HepG2 (cell line): ENCODE results near the gene BCL2A1. TPM values are rescaled to one million over a fixed set of nuclear protein-coding genes. Genes with fewer than 3 reads are reported as not detected.

Experiments
- AFF4 ChIP-seq: sonication (generic); formaldehyde crosslinking; IDR thresholded peaks from 2 replicates; pipeline ENCODE4 v1.4.0; 2020; ENCODE audit warnings: missing genetic modification reagents
- HNRNPL ChIP-seq: fragments of 200-400 bp; formaldehyde crosslinking; IDR thresholded peaks from 2 replicates; pipeline ENCODE4 v1.6.1; 2017; ENCODE audit warnings: mild to moderate bottlenecking, low read depth, low read length
- IRF2 ChIP-seq: IDR thresholded peaks from 2 replicates; pipeline ENCODE4 v1.6.1; 2018; ENCODE audit warnings: missing genetic modification reagents, missing compliant biosample characterization
- JUN ChIP-seq: sonication (generic); formaldehyde crosslinking; IDR thresholded peaks from 2 replicates; pipeline ENCODE4 v1.4.0; 2020; ENCODE audit warnings: mild to moderate bottlenecking, missing genetic modification reagents
- MAFF ChIP-seq: IDR thresholded peaks from 2 replicates; pipeline ENCODE4 v1.6.1; 2011; ENCODE audit warnings: low read depth, low read length, improper control_type of control experiment
- MATR3 ChIP-seq: sonication (generic); formaldehyde crosslinking; IDR thresholded peaks from 2 replicates; pipeline ENCODE4 v1.4.0; 2020; ENCODE audit warnings: missing genetic modification reagents
- MBNL3 ChIP-seq: fragments of 250-450 bp; sonication (Bioruptor Pico); conservative IDR thresholded peaks from 2 replicates; pipeline ENCODE4 v1.8.0; 2022; ENCODE audit warnings: mild to moderate bottlenecking, inconsistent platforms
- NR0B2 ChIP-seq: sonication (generic); formaldehyde crosslinking; IDR thresholded peaks from 2 replicates; pipeline ENCODE4 v1.4.0; 2020; ENCODE audit warnings: mild to moderate bottlenecking, missing genetic modification reagents
- PATZ1 ChIP-seq: sonication (generic); formaldehyde crosslinking; IDR thresholded peaks from 2 replicates; pipeline ENCODE4 v1.4.0; 2020; ENCODE audit warnings: missing genetic modification reagents
- PHF21A ChIP-seq: sonication (generic); formaldehyde crosslinking; IDR thresholded peaks from 2 replicates; pipeline ENCODE4 v1.5.0; 2020; ENCODE audit warnings: mild to moderate bottlenecking, missing genetic modification reagents
- ZFP36L2 ChIP-seq: sonication (generic); formaldehyde crosslinking; IDR thresholded peaks from 2 replicates; pipeline ENCODE4 v1.4.0; 2020; ENCODE audit warnings: missing genetic modification reagents
- ZMYM3 ChIP-seq: sonication (generic); formaldehyde crosslinking; IDR thresholded peaks from 2 replicates; pipeline ENCODE4 v1.5.1; 2020; ENCODE audit warnings: mild to moderate bottlenecking, missing genetic modification reagents
- ZNF251 ChIP-seq: sonication (generic); formaldehyde crosslinking; IDR thresholded peaks from 2 replicates; pipeline ENCODE4 v1.9.0; 2021; ENCODE audit warnings: mild to moderate bottlenecking, missing genetic modification reagents
- ZNF383 ChIP-seq: sonication (generic); formaldehyde crosslinking; IDR thresholded peaks from 2 replicates; pipeline ENCODE4 v1.4.0; 2020; ENCODE audit warnings: missing genetic modification reagents, mild to moderate bottlenecking, borderline replicate concordance
- ZNF414 ChIP-seq: sonication (generic); formaldehyde crosslinking; IDR thresholded peaks from 2 replicates; pipeline ENCODE4 v1.5.0; 2020; ENCODE audit warnings: missing genetic modification reagents
- ZNF44 ChIP-seq: sonication (generic); formaldehyde crosslinking; IDR thresholded peaks from 2 replicates; pipeline ENCODE4 v1.5.1; 2020; ENCODE audit warnings: mild to moderate bottlenecking, missing genetic modification reagents
- ZNF501 ChIP-seq: sonication (generic); formaldehyde crosslinking; IDR thresholded peaks from 2 replicates; pipeline ENCODE4 v1.5.1; 2020; ENCODE audit warnings: mild to moderate bottlenecking, moderate library complexity, missing genetic modification reagents
- ZNF513 ChIP-seq: sonication (generic); formaldehyde crosslinking; conservative IDR thresholded peaks from 2 replicates; pipeline ENCODE4 v1.5.0; 2020; ENCODE audit warnings: missing genetic modification reagents
- ZNF552 ChIP-seq: sonication (generic); formaldehyde crosslinking; IDR thresholded peaks from 2 replicates; pipeline ENCODE4 v1.9.0; 2022; ENCODE audit warnings: missing genetic modification reagents, mild to moderate bottlenecking, borderline replicate concordance
- ZNF567 ChIP-seq: sonication (generic); formaldehyde crosslinking; IDR thresholded peaks from 2 replicates; pipeline ENCODE4 v1.8.1; 2023; ENCODE audit warnings: mild to moderate bottlenecking, missing genetic modification reagents, borderline replicate concordance
- polyA plus RNA-seq, 8 experiments: library from polyadenylated mRNA; depleted of rRNA in 3 of 8; stranded (reverse) in 7 of 8; unstranded in 1 of 8; fragments of >200 nt; fragmentation: Illumina TruSeq in 4 of 8; extraction: Trizol in 4 of 8; gene quantifications; 2 replicates each; pipeline versions ENCODE4 v1.2.1 to v1.2.3, GENCODE V29; 2011 to 2016; ENCODE audit warnings: low read depth in 4 of 8, missing spikeins in 1 of 8, mixed read lengths in 1 of 8; ENCODE audit not compliant: insufficient read depth in 1 of 8
- total RNA-seq, 5 experiments: library from RNA; depleted of rRNA; stranded (reverse); fragments of >200 nt; fragmentation: Illumina TruSeq; extraction: Trizol; gene quantifications; 2 replicates each; pipeline ENCODE4 v1.2.3, GENCODE V29; 2016; ENCODE audit warnings: low read depth in 1 of 5

The BCL2A1 gene
- total and polyA plus RNA-seq, 2 of the 13 experiments (the other 11 are each of a cell fraction or from before 2014, with no cell fraction given): 0.08 to 0.31 TPM

GRCh38 chr15:79923515-79924169 lies 47.4 kb downstream of the BCL2A1 start (continued):
- no peak for TF ChIP-seq ZFP36L2 (CRISPR knock-in tag)
- no peak for TF ChIP-seq ZNF251 (CRISPR knock-in tag)
- 0 out of 2 replicates have a peak, but pooled peaks have one; percentile 36 for TF ChIP-seq IRF2
- TF ChIP-seq ZNF567 (CRISPR knock-in tag): no peak
- peak; percentile 49; the same call in 1 of the 2 replicates for TF ChIP-seq ZNF501 (CRISPR knock-in tag)
- no peak for TF ChIP-seq ZNF513
- peak; percentile 40; the same call in 1 of the 2 replicates for TF ChIP-seq PATZ1 (CRISPR knock-in tag)
- no peak for TF ChIP-seq ZNF44
- TF ChIP-seq ZMYM3 (CRISPR knock-in tag): peak; percentile 8; the same call in 1 of the 2 replicates
- 0 out of 2 replicates have a peak, but pooled peaks have one; percentile 36 for TF ChIP-seq NR0B2 (CRISPR knock-in tag)
- no peak for TF ChIP-seq ZNF414
- TF ChIP-seq AFF4 (CRISPR knock-in tag): no peak
- TF ChIP-seq ZNF383 (CRISPR knock-in tag): no peak
- TF ChIP-seq MATR3 (CRISPR knock-in tag): no peak
- no peak for TF ChIP-seq MBNL3
- no peak for TF ChIP-seq MAFF
- no peak for TF ChIP-seq JUN
- peak; percentile 58 for TF ChIP-seq PHF21A (CRISPR knock-in tag)
- TF ChIP-seq ZNF552 (CRISPR knock-in tag): no peak
- TF ChIP-seq HNRNPL: no peak
